SU-DHL-6 (cell line): ENCODE results near the gene IGF2R.

Experiments
- EZH2phosphoT487 ChIP-seq: fragments of 200-600 bp; sonication (generic), shearing (Covaris generic); conservative IDR thresholded peaks from 2 replicates; pipeline ENCODE4 v1.6.1; 2018; ENCODE audit warnings: mild to moderate bottlenecking, antibody characterized with exemption, low read length, moderate library complexity, mixed read lengths
- TF ChIP-seq, protein P1 (sequence below): fragments of 200-600 bp; sonication (generic); IDR thresholded peaks from one replicate; pipeline ENCODE4 v1.5.1; 2017; ENCODE audit warnings: antibody characterized with exemption, mild to moderate bottlenecking, low read length, moderate library complexity; ENCODE audit not compliant: insufficient read depth, poor library complexity, severe bottlenecking

DNA sequence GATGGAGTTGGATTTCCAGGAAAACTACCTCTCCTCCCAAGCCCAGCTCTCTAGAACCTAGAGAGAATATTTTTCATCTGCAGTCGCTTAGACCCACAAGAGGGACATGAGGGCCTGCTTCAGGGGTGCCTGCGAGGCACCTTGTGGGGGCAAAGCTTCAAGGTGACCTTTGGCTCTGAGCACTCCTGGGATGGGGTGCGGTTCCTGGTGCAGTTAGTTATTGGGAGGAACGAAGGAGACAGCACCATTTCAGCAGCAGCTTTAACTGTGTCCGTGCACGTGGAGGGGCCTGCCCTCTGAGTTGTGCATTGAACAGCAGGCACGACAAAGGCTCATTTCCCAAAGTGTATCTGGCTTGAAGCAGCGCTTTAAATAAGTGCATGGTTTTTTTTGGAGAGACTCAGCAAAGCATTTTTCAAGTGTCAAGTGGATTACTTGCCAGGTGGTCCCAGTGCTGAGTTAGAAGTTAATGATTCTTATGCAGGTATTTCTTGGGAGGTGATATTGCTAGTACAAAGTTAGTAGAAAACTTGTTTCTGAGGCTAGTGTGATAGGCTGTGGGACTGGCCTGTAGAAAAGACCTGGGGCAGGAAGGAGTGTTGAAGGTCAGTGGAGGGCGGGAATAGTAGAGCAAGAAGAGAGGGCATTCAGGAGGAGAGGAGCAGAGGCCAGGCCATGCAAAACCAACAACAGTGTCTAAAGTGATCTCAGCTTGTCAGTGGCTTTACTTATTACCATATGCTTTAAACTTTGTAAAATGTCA is 3.8 kb downstream of the IGF2R start:
- TF ChIP-seq, protein P1, sequence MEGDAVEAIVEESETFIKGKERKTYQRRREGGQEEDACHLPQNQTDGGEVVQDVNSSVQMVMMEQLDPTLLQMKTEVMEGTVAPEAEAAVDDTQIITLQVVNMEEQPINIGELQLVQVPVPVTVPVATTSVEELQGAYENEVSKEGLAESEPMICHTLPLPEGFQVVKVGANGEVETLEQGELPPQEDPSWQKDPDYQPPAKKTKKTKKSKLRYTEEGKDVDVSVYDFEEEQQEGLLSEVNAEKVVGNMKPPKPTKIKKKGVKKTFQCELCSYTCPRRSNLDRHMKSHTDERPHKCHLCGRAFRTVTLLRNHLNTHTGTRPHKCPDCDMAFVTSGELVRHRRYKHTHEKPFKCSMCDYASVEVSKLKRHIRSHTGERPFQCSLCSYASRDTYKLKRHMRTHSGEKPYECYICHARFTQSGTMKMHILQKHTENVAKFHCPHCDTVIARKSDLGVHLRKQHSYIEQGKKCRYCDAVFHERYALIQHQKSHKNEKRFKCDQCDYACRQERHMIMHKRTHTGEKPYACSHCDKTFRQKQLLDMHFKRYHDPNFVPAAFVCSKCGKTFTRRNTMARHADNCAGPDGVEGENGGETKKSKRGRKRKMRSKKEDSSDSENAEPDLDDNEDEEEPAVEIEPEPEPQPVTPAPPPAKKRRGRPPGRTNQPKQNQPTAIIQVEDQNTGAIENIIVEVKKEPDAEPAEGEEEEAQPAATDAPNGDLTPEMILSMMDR = no peak
- TF ChIP-seq EZH2phosphoT487 = no peak
